DMS153 treated with DMSO at 0.1 percent for 48 hours (cell line): ENCODE data around the gene RPL10L.

Experiments
- DNase-seq: peaks from one replicate; lab custom pipeline; 2025; ENCODE audit not compliant: unreplicated experiment; lab: John Stamatoyannopoulos, UW

RPL10L gene

GRCh38 chr14:46651526-46652144, at the start of gene RPL10L:
RPL10L (minus strand) TSS chr14:46651781; CDS start chr14:46651736, 45 bp downstream.
- DNase-seq, result no peak

- DNase-seq, result no peak
These were observed 40.2 kb upstream of the RPL10L start for GRCh38 chr14:46691819-46692218.

- no peak for DNase-seq
These were observed 35.1 kb upstream of the RPL10L start for GRCh38 chr14:46686652-46687051.

- DNase-seq, result no peak
These were observed 20.5 kb upstream of the RPL10L start for GRCh38 chr14:46672128-46672527.

- DNase-seq, result no peak
These were observed 11.8 kb upstream of the RPL10L start for GRCh38 chr14:46663382-46663781.

- DNase-seq, result no peak
These were observed 10.1 kb upstream of the RPL10L start for GRCh38 chr14:46661728-46662127.

GRCh38 chr14:46653031-46653755, 1.6 kb upstream of the RPL10L start:
- DNase-seq, result no peak

- DNase-seq, result no peak
These were observed 4.8 kb downstream of the RPL10L start for GRCh38 chr14:46646796-46647195.

- no peak for DNase-seq
These were observed 24.7 kb downstream of the RPL10L start for GRCh38 chr14:46626876-46627275.
